Subcutaneous adipose tissue (tissue), 4 donors: Measurements from ENCODE around the gene PDIA5. TPM values are rescaled to one million over a fixed set of nuclear protein-coding genes. Genes with fewer than 3 reads are reported as not detected.

Experiments
- CTCF ChIP-seq: fragments of 450-650 bp; IDR thresholded peaks from one replicate; pipeline ENCODE4 v1.5.1; 2016; ENCODE audit warnings: low read depth, mild to moderate bottlenecking, control low read depth, antibody characterized with exemption, moderate library complexity
- total RNA-seq, 4 donors: library from RNA; depleted of rRNA; stranded (reverse); fragments of >200 nt; gene quantifications; one replicate each; pipeline ENCODE4 v1.1.0, GENCODE V29; 2016

The PDIA5 gene
- total RNA-seq, 4 donors from 2014 or later: 5.9 to 20.3 (median 11.3) TPM

- no peak for TF ChIP-seq CTCF
These were observed 53.7 kb downstream of the PDIA5 start for GRCh38 chr3:123120573-123120972.

- TF ChIP-seq CTCF: no peak
These were observed 55.2 kb downstream of the PDIA5 start for GRCh38 chr3:123122057-123122456.

- TF ChIP-seq CTCF: no peak
These were observed 55.9 kb downstream of the PDIA5 start for GRCh38 chr3:123122525-123123315.

- no peak for TF ChIP-seq CTCF
These were observed 57.1 kb downstream of the PDIA5 start for GRCh38 chr3:123123716-123124616.

GRCh38 chr3:123124971-123125370 is 58.1 kb downstream of the PDIA5 start:
- TF ChIP-seq CTCF: no peak

GRCh38 chr3:123126031-123126430 is 59.2 kb downstream of the PDIA5 start:
- TF ChIP-seq CTCF: no peak

GRCh38 chr3:123126653-123127052 is 59.8 kb downstream of the PDIA5 start:
- TF ChIP-seq CTCF: no peak
